ENCODE results near the gene EPHB6.

The EPHB6 gene

DNA sequence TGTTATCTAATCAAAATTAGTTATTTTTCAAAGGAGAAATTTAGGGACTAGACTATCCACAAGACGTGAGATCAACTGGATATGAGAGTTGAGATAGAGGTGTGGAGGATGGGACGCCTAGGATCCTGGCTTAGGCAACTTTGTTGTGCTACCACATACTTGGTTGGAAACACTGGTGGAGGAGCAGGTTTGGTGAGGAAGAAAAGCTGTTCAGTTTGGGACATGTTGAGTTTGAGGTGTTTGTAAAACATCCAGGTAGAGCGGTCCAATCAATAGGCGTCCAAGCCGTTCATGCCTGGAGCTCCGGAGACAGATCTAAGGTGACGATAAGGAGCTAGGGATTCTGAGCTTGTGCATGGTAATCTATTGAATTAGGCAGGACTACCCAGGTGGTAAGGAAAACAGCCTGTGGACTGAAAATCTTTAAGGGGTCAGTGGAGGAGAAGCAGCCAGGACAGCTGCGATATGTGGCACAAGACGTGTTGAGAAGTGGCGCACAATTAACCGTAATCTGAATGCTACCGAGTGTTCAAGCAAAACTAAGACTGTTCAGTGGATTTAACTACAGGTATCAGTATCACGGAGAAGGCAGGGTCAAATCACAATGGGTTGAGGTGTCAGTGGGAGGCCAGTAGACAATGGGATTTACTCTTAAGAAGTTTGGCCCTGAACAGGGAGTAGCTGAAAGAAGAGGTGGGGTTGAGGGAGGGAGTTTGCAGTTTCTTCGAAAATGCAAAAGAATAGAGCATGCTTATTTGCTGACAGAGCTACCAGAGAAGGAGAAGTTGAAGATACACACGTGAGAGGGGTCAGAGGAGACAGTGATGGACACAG is 46.8 kb downstream of the EPHB6 start:
- Mint-ChIP-seq H3K9me3 (no peaks in the 10 kb centered on the region), H3K4me3 (no peak overlapping the region)

DNA sequence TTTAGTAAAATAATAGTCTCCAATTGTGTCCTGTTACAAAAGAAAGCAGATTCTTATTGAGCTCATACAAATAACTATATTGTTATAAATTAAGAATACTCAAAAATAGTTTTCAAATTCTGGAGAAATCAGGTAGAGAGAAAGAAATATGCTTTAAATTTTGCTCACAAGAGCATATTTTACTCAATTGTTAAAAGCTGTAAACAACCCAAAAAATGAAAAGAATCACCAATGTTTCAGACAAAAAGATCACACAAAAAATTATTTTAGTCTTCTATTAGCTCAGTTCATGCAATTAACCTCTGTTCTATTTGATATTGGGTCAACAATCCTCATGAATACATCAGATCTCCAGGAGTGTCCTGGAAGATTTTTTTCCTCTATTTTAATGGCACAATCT is 49.3 kb downstream of the EPHB6 start:
- H3K27ac Mint-ChIP-seq: no peak overlapping the region
- H3K4me1 Mint-ChIP-seq (ENCODE audit: low read depth): no peaks in the 10 kb centered on the region
- H3K9me3 Mint-ChIP-seq: no peaks in the 10 kb centered on the region
- no peaks in the 10 kb centered on the region for H3K36me3 Mint-ChIP-seq (ENCODE audit: low read depth)
- no peak for DNase-seq
- no peak overlapping the region for H3K4me3 Mint-ChIP-seq
- H3K27me3 Mint-ChIP-seq: peaks cover 21% of the 10 kb centered on the region

More for the DNA sequence above, 46.8 kb downstream of the EPHB6 start:
- DNase-seq: no peak
- Mint-ChIP-seq H3K4me1 (ENCODE audit: low read depth) (no peaks in the 10 kb centered on the region), H3K27ac (no peak overlapping the region), H3K36me3 (ENCODE audit: low read depth) (no peaks in the 10 kb centered on the region), H3K27me3 (peaks cover 3% of the 10 kb centered on the region)

DNA sequence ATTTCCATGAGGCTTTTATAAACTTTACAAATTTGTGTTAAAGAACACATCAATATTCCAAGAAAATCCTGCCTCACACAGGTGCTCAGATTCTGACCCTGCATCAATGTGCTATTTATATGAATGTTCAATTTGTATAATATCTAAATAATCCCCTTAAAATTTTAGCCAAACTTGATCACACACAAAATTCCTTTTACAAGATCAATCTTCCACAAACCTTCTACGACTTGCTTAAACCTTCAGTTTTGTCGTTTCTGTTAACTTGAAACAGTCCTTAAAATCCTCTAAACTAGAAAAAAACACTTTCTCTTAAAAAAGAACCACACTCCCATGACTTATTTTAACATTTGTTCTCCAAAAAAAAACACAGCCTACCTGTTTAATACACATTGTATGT is 50.9 kb downstream of the EPHB6 start:
- no peaks in the 10 kb centered on the region for H3K9me3 Mint-ChIP-seq
- no peak overlapping the region for H3K4me3 Mint-ChIP-seq
- no peaks in the 10 kb centered on the region for H3K36me3 Mint-ChIP-seq (ENCODE audit: low read depth)
- no peaks in the 10 kb centered on the region for H3K4me1 Mint-ChIP-seq (ENCODE audit: low read depth)
- no peak overlapping the region for H3K27ac Mint-ChIP-seq
- DNase-seq: no peak
- H3K27me3 Mint-ChIP-seq: peaks cover 24% of the 10 kb centered on the region

DNA sequence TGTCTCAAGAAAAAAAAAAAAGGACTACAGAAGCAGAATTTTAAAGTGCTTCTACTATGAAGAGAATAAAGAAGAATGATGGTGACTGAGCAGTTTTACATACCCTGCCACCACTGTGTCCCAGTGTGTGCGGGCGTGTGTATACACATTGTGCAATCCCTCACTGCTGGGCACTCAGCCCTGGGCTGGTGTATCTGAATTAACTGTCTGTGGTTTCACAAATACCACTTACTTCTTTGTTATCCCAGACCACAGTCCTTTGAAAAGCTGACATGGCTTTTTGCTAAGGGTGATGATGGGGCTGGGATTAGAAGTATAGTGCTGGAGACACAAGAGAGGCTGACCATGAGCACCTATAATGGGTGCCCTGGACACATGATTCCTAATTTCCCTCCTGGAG is 51.8 kb downstream of the EPHB6 start:
- H3K27me3 Mint-ChIP-seq: peaks cover 29% of the 10 kb centered on the region
- H3K9me3 Mint-ChIP-seq: no peaks in the 10 kb centered on the region
- no peak overlapping the region for H3K4me3 Mint-ChIP-seq
- H3K36me3 Mint-ChIP-seq (ENCODE audit: low read depth): no peaks in the 10 kb centered on the region
- no peak overlapping the region for H3K27ac Mint-ChIP-seq
- DNase-seq: no peak
- H3K4me1 Mint-ChIP-seq (ENCODE audit: low read depth): no peaks in the 10 kb centered on the region

DNA sequence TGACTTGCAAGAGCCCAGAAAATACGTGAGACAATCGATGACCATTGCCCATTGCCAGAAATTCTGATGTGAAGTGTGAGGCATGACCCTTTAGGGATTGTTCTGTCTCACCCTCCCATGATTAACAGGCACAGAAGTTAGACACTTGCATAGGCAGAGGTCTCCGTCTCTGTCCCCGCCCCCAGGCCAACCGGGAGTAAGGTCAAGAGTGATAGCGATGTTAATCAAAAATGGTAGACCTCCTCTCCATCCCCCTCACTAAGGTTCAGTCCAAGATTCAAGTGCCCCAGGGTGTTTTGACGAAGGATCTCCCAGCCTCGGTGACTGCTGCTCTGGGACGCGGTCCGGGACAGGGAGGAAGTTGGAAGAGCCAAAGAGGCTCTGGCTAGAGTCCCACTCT is 53.4 kb downstream of the EPHB6 start:
- DNase-seq: no peak
- H3K9me3 Mint-ChIP-seq: no peaks in the 10 kb centered on the region
- no peak overlapping the region for H3K4me3 Mint-ChIP-seq
- H3K27me3 Mint-ChIP-seq: peaks cover 29% of the 10 kb centered on the region
- no peaks in the 10 kb centered on the region for H3K4me1 Mint-ChIP-seq (ENCODE audit: low read depth)
- H3K36me3 Mint-ChIP-seq (ENCODE audit: low read depth): no peaks in the 10 kb centered on the region
- H3K27ac Mint-ChIP-seq: no peak overlapping the region

DNA sequence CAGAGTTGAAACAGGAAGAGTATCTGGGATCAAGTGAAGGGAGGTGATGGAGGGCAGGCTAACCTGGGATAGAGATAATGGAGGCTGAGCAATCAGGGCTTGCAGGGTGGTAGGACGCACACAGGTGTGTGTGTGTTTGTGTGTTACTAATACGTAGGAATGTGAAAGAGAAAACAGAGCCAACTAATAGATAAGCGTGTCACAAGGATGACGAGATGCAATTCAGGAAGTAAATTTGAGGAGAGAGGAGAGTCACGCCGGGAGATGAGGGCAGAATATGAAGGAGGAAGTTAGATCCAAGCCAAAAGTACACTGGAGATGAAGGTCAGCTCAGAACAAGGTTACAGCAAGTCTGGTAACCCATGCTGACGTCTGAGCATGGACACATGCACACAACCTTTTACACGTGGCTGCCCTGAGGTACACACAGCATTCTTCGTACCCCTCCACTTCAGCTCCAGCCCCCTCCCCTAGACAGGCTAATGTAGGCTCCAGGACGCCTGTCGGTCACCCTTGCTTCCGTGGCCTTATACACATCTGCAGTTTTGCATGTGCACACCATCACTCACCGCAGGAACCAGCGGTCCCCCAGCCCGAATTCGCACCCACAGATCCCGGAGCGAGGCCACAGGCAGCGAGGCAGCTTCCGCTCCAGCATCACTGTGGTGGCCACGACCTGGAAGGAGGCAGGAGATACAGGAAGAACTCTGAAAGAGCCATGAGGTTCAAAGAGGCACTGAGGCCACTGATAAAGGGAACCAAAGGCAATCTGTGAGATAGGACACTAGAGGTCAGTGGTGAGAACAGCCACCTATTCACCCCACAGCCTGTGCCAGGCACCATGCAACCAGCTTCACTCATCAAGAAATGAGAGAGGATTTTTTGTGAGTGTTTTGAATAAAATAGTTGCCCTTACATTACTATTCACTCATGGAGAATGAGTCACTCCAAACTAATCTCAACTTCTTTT is 54.3 kb downstream of the EPHB6 start:
- DNase-seq: no peak
- peaks cover 29% of the 10 kb centered on the region for H3K27me3 Mint-ChIP-seq
- no peak overlapping the region for H3K27ac Mint-ChIP-seq
- H3K36me3 Mint-ChIP-seq (ENCODE audit: low read depth): no peaks in the 10 kb centered on the region
- H3K4me3 Mint-ChIP-seq: no peak overlapping the region
- no peaks in the 10 kb centered on the region for H3K9me3 Mint-ChIP-seq
- no peaks in the 10 kb centered on the region for H3K4me1 Mint-ChIP-seq (ENCODE audit: low read depth)

DNA sequence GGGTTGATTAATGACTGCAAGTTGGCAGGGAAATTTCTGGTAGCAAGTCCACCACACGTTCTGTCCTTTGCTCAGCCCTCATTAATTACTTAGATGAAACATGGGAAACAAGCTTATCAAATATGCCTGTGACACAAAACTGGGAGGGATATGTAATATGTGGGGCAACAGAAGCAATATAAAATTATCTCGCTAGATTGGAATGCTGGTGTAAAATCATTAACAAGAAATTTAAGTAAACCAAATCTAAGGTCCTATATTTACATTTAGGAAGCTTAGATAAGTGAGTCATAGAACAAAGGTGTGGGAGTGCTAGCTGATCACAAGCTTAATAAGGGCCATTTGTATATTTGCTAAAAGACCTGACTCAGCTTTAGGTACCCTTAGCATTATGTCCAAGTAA is 55.2 kb downstream of the EPHB6 start:
- H3K4me3 Mint-ChIP-seq: no peak overlapping the region
- peaks cover 29% of the 10 kb centered on the region for H3K27me3 Mint-ChIP-seq
- no peak for DNase-seq
- no peak overlapping the region for H3K27ac Mint-ChIP-seq
- H3K9me3 Mint-ChIP-seq: no peaks in the 10 kb centered on the region
- no peaks in the 10 kb centered on the region for H3K4me1 Mint-ChIP-seq (ENCODE audit: low read depth)
- H3K36me3 Mint-ChIP-seq (ENCODE audit: low read depth): no peaks in the 10 kb centered on the region

DNA sequence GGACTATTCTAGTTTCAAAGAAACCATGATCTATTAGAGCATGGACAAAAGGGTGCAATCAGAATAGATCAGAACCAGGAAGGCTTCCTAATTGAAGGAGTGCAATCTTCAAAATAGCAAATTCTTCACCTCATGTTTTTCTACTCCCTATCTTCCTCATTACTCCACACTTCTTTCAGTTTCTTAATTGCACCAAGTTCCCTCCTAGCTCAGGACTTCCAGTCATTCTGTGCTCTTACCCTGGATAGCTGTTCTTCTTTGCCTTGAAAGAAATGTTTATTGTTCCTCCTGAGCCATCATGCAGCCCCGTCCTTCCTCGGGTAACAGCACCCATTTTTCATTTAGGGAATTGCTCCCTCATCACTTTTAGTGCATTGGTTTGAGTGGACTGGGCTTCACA is 55.6 kb downstream of the EPHB6 start:
- Mint-ChIP-seq H3K4me3 (no peak overlapping the region), H3K9me3 (no peaks in the 10 kb centered on the region), H3K27ac (no peak overlapping the region), H3K27me3 (peaks cover 29% of the 10 kb centered on the region), H3K4me1 (ENCODE audit: low read depth) (no peaks in the 10 kb centered on the region), H3K36me3 (ENCODE audit: low read depth) (no peaks in the 10 kb centered on the region)
- no peak for DNase-seq

DNA sequence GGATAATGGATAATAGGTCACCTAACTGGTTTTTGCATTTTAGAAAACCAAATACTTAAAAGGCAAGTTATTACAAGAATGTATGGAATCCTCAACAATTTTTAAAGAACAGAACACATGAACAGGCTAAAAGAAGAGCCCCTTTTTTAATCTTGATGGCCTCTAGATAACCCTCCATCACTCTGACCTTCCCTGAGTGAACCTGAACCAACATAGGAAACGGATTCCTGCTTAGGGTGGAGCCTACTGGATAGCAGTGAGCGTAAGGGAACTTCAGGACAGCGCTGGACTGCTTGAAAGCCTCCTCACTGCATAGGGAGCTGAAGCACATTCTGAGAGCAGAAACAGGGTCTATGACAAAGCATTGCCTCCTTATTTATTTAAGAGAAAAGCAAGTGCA is 58.2 kb downstream of the EPHB6 start:
- no peaks in the 10 kb centered on the region for H3K4me1 Mint-ChIP-seq (ENCODE audit: low read depth)

DNA sequence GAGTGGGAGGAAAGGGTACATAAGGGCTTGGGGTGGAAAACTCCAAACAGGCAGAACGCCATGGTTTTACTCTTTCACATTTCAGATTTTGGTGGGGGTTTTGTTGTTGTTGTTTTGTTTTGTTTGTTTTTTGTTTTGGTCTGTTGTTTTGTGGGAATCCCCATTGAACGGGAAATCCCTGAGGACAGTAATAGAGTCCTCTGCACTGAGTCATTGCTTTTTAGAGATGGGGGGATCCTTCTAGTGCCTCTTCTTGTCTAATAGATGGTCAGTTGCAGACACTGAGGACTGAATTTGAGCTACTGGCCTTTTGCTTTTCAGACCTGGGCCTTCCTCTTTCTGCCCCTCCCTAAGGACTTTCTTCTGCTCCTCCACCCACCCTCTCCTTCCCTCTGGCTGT is 58.7 kb downstream of the EPHB6 start:
- no peak for DNase-seq
- no peaks in the 10 kb centered on the region for H3K9me3 Mint-ChIP-seq
- peaks cover 14% of the 10 kb centered on the region for H3K27me3 Mint-ChIP-seq
- no peaks in the 10 kb centered on the region for H3K4me1 Mint-ChIP-seq (ENCODE audit: low read depth)
- no peak overlapping the region for H3K27ac Mint-ChIP-seq
- no peaks in the 10 kb centered on the region for H3K36me3 Mint-ChIP-seq (ENCODE audit: low read depth)
- no peak overlapping the region for H3K4me3 Mint-ChIP-seq

More for the DNA sequence above, 58.2 kb downstream of the EPHB6 start:
- H3K27ac Mint-ChIP-seq: no peak overlapping the region
- H3K4me3 Mint-ChIP-seq: no peak overlapping the region
- DNase-seq: no peak
- no peaks in the 10 kb centered on the region for H3K36me3 Mint-ChIP-seq (ENCODE audit: low read depth)
- H3K9me3 Mint-ChIP-seq: no peaks in the 10 kb centered on the region
- H3K27me3 Mint-ChIP-seq: peaks cover 19% of the 10 kb centered on the region

DNA sequence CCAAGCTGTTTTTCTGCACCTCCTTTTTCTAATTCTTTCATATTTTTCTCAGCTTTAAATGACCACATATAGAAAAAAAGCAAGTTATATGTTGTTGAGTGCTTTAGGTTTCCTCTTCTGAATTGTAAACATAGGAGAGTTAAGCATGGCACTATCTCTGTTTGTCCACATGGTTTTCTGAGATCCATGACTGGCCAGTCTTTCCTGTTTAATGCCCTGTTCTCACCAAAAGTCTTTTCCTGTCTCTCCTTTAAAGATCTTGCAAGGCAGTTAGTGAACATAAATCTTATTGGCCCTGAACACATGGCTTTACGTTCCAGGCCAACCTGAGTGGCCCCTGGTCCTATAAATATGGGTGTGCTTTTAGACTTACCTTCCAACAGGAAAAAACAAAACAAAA is 59.2 kb downstream of the EPHB6 start:
- Mint-ChIP-seq H3K27me3 (peaks cover 8% of the 10 kb centered on the region), H3K4me1 (ENCODE audit: low read depth) (no peaks in the 10 kb centered on the region), H3K9me3 (no peaks in the 10 kb centered on the region), H3K36me3 (ENCODE audit: low read depth) (no peaks in the 10 kb centered on the region), H3K4me3 (no peak overlapping the region), H3K27ac (no peak overlapping the region)
- DNase-seq: no peak

DNA sequence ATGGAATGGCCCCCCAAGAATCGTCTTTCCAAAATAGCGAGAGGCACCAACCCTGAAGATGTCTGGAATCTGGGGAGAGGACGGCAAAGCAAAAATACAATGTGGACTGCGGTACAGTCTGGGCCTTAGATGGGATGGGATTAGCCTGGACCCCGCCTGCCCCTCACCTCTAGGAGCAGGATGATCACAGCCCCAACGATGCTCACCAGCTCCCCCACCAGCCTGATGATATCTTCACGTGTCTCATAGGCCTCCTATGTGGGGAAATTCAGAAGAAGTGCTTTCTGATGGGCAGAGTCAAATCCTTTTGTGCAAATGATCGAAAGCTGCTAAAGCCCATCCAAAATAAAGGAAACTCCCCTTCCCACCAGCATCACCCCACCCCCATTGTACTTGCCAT is 60.4 kb downstream of the EPHB6 start:
- no peak overlapping the region for H3K4me3 Mint-ChIP-seq
- no peaks in the 10 kb centered on the region for H3K36me3 Mint-ChIP-seq (ENCODE audit: low read depth)
- H3K27ac Mint-ChIP-seq: no peak overlapping the region
- H3K4me1 Mint-ChIP-seq (ENCODE audit: low read depth): no peaks in the 10 kb centered on the region
- no peaks in the 10 kb centered on the region for H3K9me3 Mint-ChIP-seq
- peaks cover 5% of the 10 kb centered on the region for H3K27me3 Mint-ChIP-seq
- DNase-seq: no peak

DNA sequence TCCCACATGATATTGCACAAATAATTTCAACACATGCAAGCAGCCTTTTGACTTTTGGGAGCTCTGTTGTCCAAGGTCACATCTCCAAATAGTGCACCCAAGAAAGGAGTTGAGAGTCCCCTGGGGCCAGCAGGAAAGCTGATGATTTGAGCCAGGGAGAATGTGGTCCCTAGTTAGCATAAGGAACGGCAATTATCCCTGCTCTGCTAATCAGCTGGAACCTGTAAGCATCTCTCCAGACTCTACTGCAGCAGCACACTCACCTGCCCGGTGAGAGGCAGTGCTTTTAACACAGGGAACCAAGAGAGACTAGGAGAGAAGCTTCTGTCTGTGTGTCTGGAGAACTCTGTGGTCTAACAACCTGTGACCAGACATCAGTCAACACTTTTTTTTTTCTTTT is 61.6 kb downstream of the EPHB6 start:
- Mint-ChIP-seq H3K27ac (no peak overlapping the region), H3K4me1 (ENCODE audit: low read depth) (no peaks in the 10 kb centered on the region), H3K9me3 (no peaks in the 10 kb centered on the region)

DNA sequence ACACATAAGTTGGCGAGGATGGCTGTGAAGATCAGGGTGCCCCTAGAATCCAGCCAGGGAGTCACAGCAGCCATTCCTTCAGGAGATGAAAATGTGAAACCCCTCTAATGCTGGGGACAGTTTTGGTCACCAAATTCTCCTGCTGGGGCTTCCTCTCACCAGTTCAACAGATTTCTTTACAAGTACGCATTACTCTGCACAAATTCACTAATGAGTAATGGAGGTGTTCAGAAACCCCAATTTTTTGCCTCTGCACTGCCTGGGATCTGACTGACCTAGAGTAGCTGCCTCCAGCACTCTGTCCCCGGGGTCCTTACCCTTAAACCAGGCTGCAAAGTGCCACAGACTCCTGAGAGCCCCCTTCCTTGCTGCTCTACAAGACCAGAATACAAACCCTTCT is 62.6 kb downstream of the EPHB6 start:
- no peaks in the 10 kb centered on the region for H3K9me3 Mint-ChIP-seq
- no peak overlapping the region for H3K4me3 Mint-ChIP-seq
- peaks cover 2% of the 10 kb centered on the region for H3K27me3 Mint-ChIP-seq
- H3K4me1 Mint-ChIP-seq (ENCODE audit: low read depth): no peaks in the 10 kb centered on the region
- no peaks in the 10 kb centered on the region for H3K36me3 Mint-ChIP-seq (ENCODE audit: low read depth)
- H3K27ac Mint-ChIP-seq: no peak overlapping the region
- no peak for DNase-seq

More for the DNA sequence above, 61.6 kb downstream of the EPHB6 start:
- Mint-ChIP-seq H3K36me3 (ENCODE audit: low read depth) (no peaks in the 10 kb centered on the region), H3K27me3 (peaks cover 1% of the 10 kb centered on the region), H3K4me3 (no peak overlapping the region)
- no peak for DNase-seq

DNA sequence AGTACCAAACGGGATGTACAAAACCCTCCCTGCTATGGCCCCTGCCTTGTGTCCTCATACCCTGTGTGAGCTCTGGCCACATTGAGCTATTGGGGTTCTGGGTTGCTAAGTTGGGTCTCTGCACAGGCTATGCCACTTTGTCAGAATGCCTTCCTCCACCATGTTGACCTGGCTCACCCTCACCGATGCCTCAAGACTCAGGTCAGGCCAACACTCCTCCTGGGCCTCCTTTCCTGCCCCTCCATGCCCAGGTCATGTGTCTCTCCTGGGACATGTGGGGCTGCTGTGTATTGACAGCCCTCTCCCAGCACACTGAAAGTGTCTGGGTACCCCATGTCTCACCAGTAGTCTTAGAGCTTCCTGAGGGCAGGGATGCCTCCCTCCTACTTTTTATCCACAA is 64.0 kb downstream of the EPHB6 start:
- no peaks in the 10 kb centered on the region for H3K4me1 Mint-ChIP-seq (ENCODE audit: low read depth)
- H3K27me3 Mint-ChIP-seq: peaks cover 2% of the 10 kb centered on the region
- no peak overlapping the region for H3K4me3 Mint-ChIP-seq
- H3K36me3 Mint-ChIP-seq (ENCODE audit: low read depth): no peaks in the 10 kb centered on the region
- no peak for DNase-seq
- no peak overlapping the region for H3K27ac Mint-ChIP-seq
- no peaks in the 10 kb centered on the region for H3K9me3 Mint-ChIP-seq

All from activated T-cell treated with anti-CD3 and anti-CD28 coated beads, Interleukin-2, amount 50 U/mL, for 24 hours (primary cell).